ENCODE measurements around the gene HNRNPM. TPM values are rescaled to one million over a fixed set of nuclear protein-coding genes. Genes with fewer than 3 reads are reported as not detected.
A peak's percentile ranks its signal among the peaks of the same experiment; 100 is the strongest.
"Not testable (repeated sequence)": the region's sequence is repeated elsewhere in the genome, so short reads cannot be mapped to it uniquely, and the experiment has no call there.

The HNRNPM gene
- total RNA-seq, 1 experiment from 2014 or later = 69.7 TPM

GRCh38 chr19:8506402-8506957 lies 61.7 kb downstream of the HNRNPM start:
- DNase-seq (ENCODE audit: extremely low read depth, low read depth) = no peak

GRCh38 chr19:8510589-8511115 lies 65.9 kb downstream of the HNRNPM start:
- no peak for DNase-seq (ENCODE audit: extremely low read depth, low read depth)

GRCh38 chr19:8511573-8512101 lies 66.9 kb downstream of the HNRNPM start:
- DNase-seq (ENCODE audit: extremely low read depth, low read depth) = no peak

GRCh38 chr19:8512115-8512967 lies 67.6 kb downstream of the HNRNPM start:
- DNase-seq (ENCODE audit: extremely low read depth, low read depth) = no peak

GRCh38 chr19:8513036-8513686 lies 68.4 kb downstream of the HNRNPM start:
- DNase-seq (ENCODE audit: extremely low read depth, low read depth) = no peak

GRCh38 chr19:8513687-8514504 lies 69.1 kb downstream of the HNRNPM start, which contains the start of gene ZNF414:
TSS of gene ZNF414 (minus strand) at chr19:8514167. CDS start at chr19:8514046, 121 bp downstream.
- peak; percentile 93 for DNase-seq (ENCODE audit: extremely low read depth, low read depth)

GRCh38 chr19:8514505-8515009 lies 69.8 kb downstream of the HNRNPM start:
- not testable (repeated sequence) for DNase-seq (ENCODE audit: extremely low read depth, low read depth)

- DNase-seq (ENCODE audit: extremely low read depth, low read depth) = no peak
These were observed 70.5 kb downstream of the HNRNPM start for GRCh38 chr19:8515317-8515716.

GRCh38 chr19:8517551-8518442 lies 73.0 kb downstream of the HNRNPM start:
- no peak for DNase-seq (ENCODE audit: extremely low read depth, low read depth)

- DNase-seq (ENCODE audit: extremely low read depth, low read depth) = no peak
These were observed 73.8 kb downstream of the HNRNPM start for GRCh38 chr19:8518536-8518935.

- no peak for DNase-seq (ENCODE audit: extremely low read depth, low read depth)
These were observed 74.6 kb downstream of the HNRNPM start for GRCh38 chr19:8519388-8519787.

- DNase-seq (ENCODE audit: extremely low read depth, low read depth) = no peak
These were observed 80.6 kb downstream of the HNRNPM start for GRCh38 chr19:8525401-8525684.

- DNase-seq (ENCODE audit: extremely low read depth, low read depth) = peak; percentile 86
These were observed 81.7 kb downstream of the HNRNPM start for GRCh38 chr19:8526345-8527091.

GRCh38 chr19:8528500-8528899 lies 83.7 kb downstream of the HNRNPM start:
- no peak for DNase-seq (ENCODE audit: extremely low read depth, low read depth)

GRCh38 chr19:8529369-8530006 lies 84.7 kb downstream of the HNRNPM start:
- DNase-seq (ENCODE audit: extremely low read depth, low read depth) = no peak

GRCh38 chr19:8530061-8530679 lies 85.4 kb downstream of the HNRNPM start:
- no peak for DNase-seq (ENCODE audit: extremely low read depth, low read depth)

- DNase-seq (ENCODE audit: extremely low read depth, low read depth) = no peak
These were observed 86.7 kb downstream of the HNRNPM start for GRCh38 chr19:8531470-8531869.

GRCh38 chr19:8532225-8532624 lies 87.5 kb downstream of the HNRNPM start:
- no peak for DNase-seq (ENCODE audit: extremely low read depth, low read depth)
